HL-60 (cell line): ENCODE results near the gene XPNPEP2.

ENCODE experiments used
- GABPA ChIP-seq: IDR thresholded peaks from 2 replicates; pipeline ENCODE4 v1.6.1; 2012; ENCODE audit warnings: low read depth
- POLR2AphosphoS5 ChIP-seq: IDR thresholded peaks from 2 replicates; pipeline ENCODE4 v1.6.1; 2012; ENCODE audit warnings: low read depth
- SPI1 ChIP-seq: IDR thresholded peaks from 2 replicates; pipeline ENCODE4 v1.6.1; 2012; ENCODE audit warnings: low read depth, mild to moderate bottlenecking, borderline replicate concordance
- TF ChIP-seq, protein P1 (sequence below): IDR thresholded peaks from one replicate; pipeline ENCODE4 v1.5.1; 2011; ENCODE audit warnings: low read length, control low read depth, inconsistent platforms; ENCODE audit not compliant: insufficient read depth
- TF ChIP-seq, protein P2 (sequence below): IDR thresholded peaks from 2 replicates; pipeline ENCODE4 v1.6.1; 2012; ENCODE audit warnings: low read depth; ENCODE audit not compliant: insufficient replicate concordance

DNA sequence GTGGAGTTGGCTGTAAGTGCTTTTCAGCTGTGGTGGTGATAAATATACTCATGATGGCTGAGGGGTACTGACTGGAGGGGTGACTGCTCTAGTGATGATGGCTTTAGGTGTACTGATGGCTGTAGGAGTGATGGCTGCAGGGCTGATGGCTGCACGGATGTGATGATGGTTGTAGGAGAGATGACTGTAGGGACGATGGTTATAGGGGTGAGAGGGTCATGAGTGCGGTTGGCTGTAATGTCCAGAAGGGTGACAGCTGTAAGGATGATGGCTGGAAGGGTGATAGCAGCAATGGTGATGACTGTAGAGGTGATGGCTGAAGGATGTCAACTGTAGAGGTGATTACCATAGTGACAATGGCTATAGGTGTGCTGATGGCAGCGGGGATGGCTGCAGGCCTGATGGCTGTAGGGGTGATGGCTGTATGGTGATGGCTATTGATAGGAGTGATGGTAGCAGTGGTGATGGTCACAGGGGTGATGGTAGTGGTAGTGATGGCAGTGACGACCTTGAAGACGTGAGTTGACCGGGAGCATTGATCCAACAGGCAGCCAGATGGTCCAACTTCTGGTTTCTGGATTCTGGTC is 40.4 kb downstream of the XPNPEP2 start:
- TF ChIP-seq, protein P1, sequence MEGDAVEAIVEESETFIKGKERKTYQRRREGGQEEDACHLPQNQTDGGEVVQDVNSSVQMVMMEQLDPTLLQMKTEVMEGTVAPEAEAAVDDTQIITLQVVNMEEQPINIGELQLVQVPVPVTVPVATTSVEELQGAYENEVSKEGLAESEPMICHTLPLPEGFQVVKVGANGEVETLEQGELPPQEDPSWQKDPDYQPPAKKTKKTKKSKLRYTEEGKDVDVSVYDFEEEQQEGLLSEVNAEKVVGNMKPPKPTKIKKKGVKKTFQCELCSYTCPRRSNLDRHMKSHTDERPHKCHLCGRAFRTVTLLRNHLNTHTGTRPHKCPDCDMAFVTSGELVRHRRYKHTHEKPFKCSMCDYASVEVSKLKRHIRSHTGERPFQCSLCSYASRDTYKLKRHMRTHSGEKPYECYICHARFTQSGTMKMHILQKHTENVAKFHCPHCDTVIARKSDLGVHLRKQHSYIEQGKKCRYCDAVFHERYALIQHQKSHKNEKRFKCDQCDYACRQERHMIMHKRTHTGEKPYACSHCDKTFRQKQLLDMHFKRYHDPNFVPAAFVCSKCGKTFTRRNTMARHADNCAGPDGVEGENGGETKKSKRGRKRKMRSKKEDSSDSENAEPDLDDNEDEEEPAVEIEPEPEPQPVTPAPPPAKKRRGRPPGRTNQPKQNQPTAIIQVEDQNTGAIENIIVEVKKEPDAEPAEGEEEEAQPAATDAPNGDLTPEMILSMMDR = no peak
- TF ChIP-seq POLR2AphosphoS5 (no peak), GABPA (no peak), SPI1 (no peak)
- TF ChIP-seq, protein P2, sequence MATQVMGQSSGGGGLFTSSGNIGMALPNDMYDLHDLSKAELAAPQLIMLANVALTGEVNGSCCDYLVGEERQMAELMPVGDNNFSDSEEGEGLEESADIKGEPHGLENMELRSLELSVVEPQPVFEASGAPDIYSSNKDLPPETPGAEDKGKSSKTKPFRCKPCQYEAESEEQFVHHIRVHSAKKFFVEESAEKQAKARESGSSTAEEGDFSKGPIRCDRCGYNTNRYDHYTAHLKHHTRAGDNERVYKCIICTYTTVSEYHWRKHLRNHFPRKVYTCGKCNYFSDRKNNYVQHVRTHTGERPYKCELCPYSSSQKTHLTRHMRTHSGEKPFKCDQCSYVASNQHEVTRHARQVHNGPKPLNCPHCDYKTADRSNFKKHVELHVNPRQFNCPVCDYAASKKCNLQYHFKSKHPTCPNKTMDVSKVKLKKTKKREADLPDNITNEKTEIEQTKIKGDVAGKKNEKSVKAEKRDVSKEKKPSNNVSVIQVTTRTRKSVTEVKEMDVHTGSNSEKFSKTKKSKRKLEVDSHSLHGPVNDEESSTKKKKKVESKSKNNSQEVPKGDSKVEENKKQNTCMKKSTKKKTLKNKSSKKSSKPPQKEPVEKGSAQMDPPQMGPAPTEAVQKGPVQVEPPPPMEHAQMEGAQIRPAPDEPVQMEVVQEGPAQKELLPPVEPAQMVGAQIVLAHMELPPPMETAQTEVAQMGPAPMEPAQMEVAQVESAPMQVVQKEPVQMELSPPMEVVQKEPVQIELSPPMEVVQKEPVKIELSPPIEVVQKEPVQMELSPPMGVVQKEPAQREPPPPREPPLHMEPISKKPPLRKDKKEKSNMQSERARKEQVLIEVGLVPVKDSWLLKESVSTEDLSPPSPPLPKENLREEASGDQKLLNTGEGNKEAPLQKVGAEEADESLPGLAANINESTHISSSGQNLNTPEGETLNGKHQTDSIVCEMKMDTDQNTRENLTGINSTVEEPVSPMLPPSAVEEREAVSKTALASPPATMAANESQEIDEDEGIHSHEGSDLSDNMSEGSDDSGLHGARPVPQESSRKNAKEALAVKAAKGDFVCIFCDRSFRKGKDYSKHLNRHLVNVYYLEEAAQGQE = no peak
